Caco-2 (cell line): ENCODE data around the gene CST4. TPM values are rescaled to one million over a fixed set of nuclear protein-coding genes. Genes with fewer than 3 reads are reported as not detected.
"Not testable (repeated sequence)": the region's sequence is repeated elsewhere in the genome, so short reads cannot be mapped to it uniquely, and the experiment has no call there.

Experiments
- BruUV-seq: library from RNA; stranded (reverse); fragments of 400-500 nt; replicated peaks from 2 replicates; lab custom pipeline; 2021; lab: Mats Ljungman, UMichigan
- CTCF ChIA-PET: fragments of 300-600 bp; sonication (Branson Sonifier 250); formaldehyde crosslinking; loops from one replicate; lab custom pipeline; 2022; ENCODE audit warnings: antibody characterized with exemption; lab: Charles Lee
- POLR2A ChIA-PET: fragments of 300-600 bp; sonication (Branson Sonifier 250); formaldehyde crosslinking; loops from one replicate; lab custom pipeline; 2022; ENCODE audit warnings: antibody characterized with exemption; lab: Charles Lee
- DNase-seq, 2 experiments: peaks; one replicate each; pipeline versions ENCODE4 v3.0.0 to v3.0.0-alpha.2; 2020 to 2022
- H3K27me3 ChIP-seq: replicated peaks from 2 replicates; pipeline ENCODE4 v1.6.0; 2011; ENCODE audit warnings: low read length; ENCODE audit not compliant: control insufficient read depth, insufficient read depth
- H3K36me3 ChIP-seq: 2 replicates; pipeline ENCODE4 v1.5.1; 2011; ENCODE audit warnings: low read length; ENCODE audit not compliant: control insufficient read depth, insufficient read depth
- H3K4me1 ChIP-seq: fragments of 250-450 bp; sonication (Bioruptor Pico); 2 replicates; pipeline ENCODE4 v1.5.1; 2020; ENCODE audit warnings: mild to moderate bottlenecking
- H3K4me3 ChIP-seq: 2 replicates; pipeline ENCODE4 v1.5.1; 2011; ENCODE audit warnings: low read depth, mild to moderate bottlenecking, control low read depth, low read length
- H3K9me3 ChIP-seq: fragments of 250-450 bp; sonication (Bioruptor Pico); 2 replicates; pipeline ENCODE4 v1.5.1; 2020; ENCODE audit warnings: mild to moderate bottlenecking, moderate library complexity
- H3K27ac Mint-ChIP-seq: one replicate; pipeline ENCODE4 v1.8.0; 2022; ENCODE audit warnings: mixed read lengths; ENCODE audit not compliant: unreplicated experiment
- H3K27me3 Mint-ChIP-seq: one replicate; pipeline ENCODE4 v1.8.0; 2022; ENCODE audit warnings: mixed read lengths; ENCODE audit not compliant: insufficient read depth, unreplicated experiment
- H3K36me3 Mint-ChIP-seq: one replicate; pipeline ENCODE4 v1.8.0; 2022; ENCODE audit warnings: mild to moderate bottlenecking, mixed read lengths; ENCODE audit not compliant: insufficient read depth, unreplicated experiment
- H3K4me1 Mint-ChIP-seq: one replicate; pipeline ENCODE4 v1.8.0; 2022; ENCODE audit warnings: low read depth, mixed read lengths; ENCODE audit not compliant: unreplicated experiment
- H3K4me3 Mint-ChIP-seq: one replicate; pipeline ENCODE4 v1.8.0; 2022; ENCODE audit warnings: mild to moderate bottlenecking, moderate library complexity, mixed read lengths; ENCODE audit not compliant: unreplicated experiment
- H3K9me3 Mint-ChIP-seq: one replicate; pipeline ENCODE4 v1.8.0; 2022; ENCODE audit warnings: mixed read lengths; ENCODE audit not compliant: unreplicated experiment
- CTCF ChIP-seq, 2 experiments: fragments of 200-600 bp in 1 of 2; IDR thresholded peaks; 1 replicate in 1 of 2; 2 replicates in 1 of 2; pipeline versions ENCODE4 v1.5.1 to v1.8.0; 2011 to 2022; ENCODE audit warnings: antibody characterized with exemption in 1 of 2, control low read depth in 1 of 2, inconsistent platforms in 1 of 2, low read depth in 1 of 2, low read length in 1 of 2, mild to moderate bottlenecking in 1 of 2, moderate library complexity in 1 of 2; ENCODE audit not compliant: insufficient read depth in 1 of 2, severe bottlenecking in 1 of 2, unreplicated experiment in 1 of 2
- intact Hi-C: fragments of 100-400 bp; cut with micrococcal nuclease; formaldehyde crosslinking; loops from one replicate; pipeline ENCODE4 v1.10.0; 2022; ENCODE audit not compliant: unreplicated experiment
- total RNA-seq: library from RNA; stranded (reverse); gene quantifications from 2 replicates; pipeline ENCODE4 v1.2.3, GENCODE V29; 2022

CST4 gene
- total RNA-seq, 1 experiment from 2014 or later = 4.2 TPM

GRCh38 chr20:23636908-23637281 lies 51.9 kb downstream of the CST4 start:
- H3K4me3 ChIP-seq = peak overlapping the region; percentile 75
- DNase-seq = no peak
- Mint-ChIP-seq H3K4me3 (peak overlapping the region; percentile 94), H3K36me3 (peaks cover 34% of the 10 kb centered on the region), H3K4me1 (peaks cover 7% of the 10 kb centered on the region), H3K27ac (peak overlapping the region; percentile 91), H3K27me3 (no peaks in the 10 kb centered on the region), H3K9me3 (no peaks in the 10 kb centered on the region)
- H3K27me3 ChIP-seq = no peaks in the 10 kb centered on the region
- intact Hi-C loops = no loop called here
- H3K36me3 ChIP-seq = no peaks in the 10 kb centered on the region
- TF ChIP-seq CTCF (IDR thresholded peaks at IDR 0.05; ENCODE audit: insufficient read depth in 1 of 2, low read depth in 1 of 2, low read length in 1 of 2, severe bottlenecking in 1 of 2, unreplicated experiment in 1 of 2) = no peak
- no TSS peak for BruUV-seq
- peaks cover 34% of the 10 kb centered on the region for H3K4me1 ChIP-seq
- ChIA-PET POLR2A (no interaction called here), CTCF (interaction anchor here (2.0 kb wide), 1 partner anchor 32 kb away, joined by 8 read pairs; no protein-coding TSS in a partner anchor)
- no peaks in the 10 kb centered on the region for H3K9me3 ChIP-seq

DNA sequence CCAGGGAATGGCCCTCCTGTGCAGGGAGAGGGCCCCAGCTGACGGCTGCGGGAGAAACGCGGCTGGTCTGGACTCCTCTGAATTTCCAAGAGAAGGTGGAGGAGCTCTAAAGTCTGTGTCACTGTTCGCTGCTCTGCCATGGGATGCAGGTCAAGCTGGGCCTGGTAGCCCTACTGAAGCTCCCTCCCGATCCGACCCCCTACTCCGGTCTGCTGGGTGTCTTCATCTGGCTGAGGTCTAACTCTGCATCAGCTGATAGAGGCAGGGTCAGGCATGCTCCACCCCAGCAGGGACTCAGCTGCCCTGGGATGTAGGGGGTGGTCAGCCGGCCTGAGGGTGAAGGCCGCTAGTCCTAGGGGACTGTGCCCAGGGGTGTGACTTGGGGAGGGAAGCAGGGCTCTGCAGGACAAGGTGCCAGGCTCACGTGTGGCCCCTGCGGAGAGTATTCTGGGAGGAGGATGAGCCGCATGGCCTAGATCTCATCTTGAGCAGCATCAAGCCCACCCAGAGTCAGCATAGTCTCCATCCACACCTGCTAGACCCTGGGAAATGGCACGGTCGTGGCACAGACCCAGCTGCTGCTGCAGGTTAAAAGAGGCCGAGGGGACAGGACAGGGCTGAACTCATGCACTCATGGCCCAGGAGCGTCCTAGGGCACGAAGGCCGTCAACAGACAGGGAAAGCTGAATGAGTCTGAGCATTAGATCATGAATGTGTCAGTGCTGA lies 52.5 kb downstream of the CST4 start:
- Mint-ChIP-seq H3K27ac (peak overlapping the region; percentile 91), H3K27me3 (no peaks in the 10 kb centered on the region), H3K4me1 (peaks cover 7% of the 10 kb centered on the region), H3K4me3 (peak overlapping the region; percentile 94), H3K36me3 (peaks cover 34% of the 10 kb centered on the region), H3K9me3 (no peaks in the 10 kb centered on the region)
- intact Hi-C loops = no loop called here
- H3K27me3 ChIP-seq = no peaks in the 10 kb centered on the region
- peaks cover 34% of the 10 kb centered on the region for H3K4me1 ChIP-seq
- no peaks in the 10 kb centered on the region for H3K36me3 ChIP-seq
- TF ChIP-seq CTCF (IDR thresholded peaks at IDR 0.05; ENCODE audit: insufficient read depth in 1 of 2, low read depth in 1 of 2, low read length in 1 of 2, severe bottlenecking in 1 of 2, unreplicated experiment in 1 of 2) = no peak
- POLR2A ChIA-PET = interaction anchor here (0.6 kb wide), 1 partner anchor 25 kb away, joined by 3 read pairs; no protein-coding TSS in a partner anchor
- DNase-seq = no peak
- TSS peak; percentile 63 for BruUV-seq
- CTCF ChIA-PET = interaction anchor here (2.0 kb wide), 1 partner anchor 32 kb away, joined by 8 read pairs; no protein-coding TSS in a partner anchor
- peak overlapping the region; percentile 75 for H3K4me3 ChIP-seq
- H3K9me3 ChIP-seq = no peaks in the 10 kb centered on the region

- Mint-ChIP-seq H3K4me3 (peak overlapping the region; percentile 94), H3K36me3 (peaks cover 34% of the 10 kb centered on the region)
- H3K36me3 ChIP-seq, H3K9me3 Mint-ChIP-seq, H3K27me3 ChIP-seq, H3K27ac Mint-ChIP-seq, DNase-seq, intact Hi-C loops, H3K4me3 ChIP-seq, H3K27me3 Mint-ChIP-seq, POLR2A ChIA-PET, CTCF ChIA-PET, H3K9me3 ChIP-seq, H3K4me1 Mint-ChIP-seq, BruUV-seq: not testable (repeated sequence)
- peaks cover 34% of the 10 kb centered on the region for H3K4me1 ChIP-seq
Observed at GRCh38 chr20:23635768-23636090, 53.1 kb downstream of the CST4 start.

Other genes starting within 250 kb of the CST4 start
- gene CSTL1, start 249.4 kb downstream of the CST4 start, total RNA-seq = 0.91 and 0.93 TPM in 2 replicates
- gene CST11, start 236.2 kb downstream of the CST4 start, total RNA-seq = not detected in 2 replicates
- not detected in 2 replicates for gene CST8, start 197.9 kb downstream of the CST4 start, total RNA-seq
- gene CST9L, start 120.6 kb downstream of the CST4 start, total RNA-seq = not detected in 2 replicates
- not detected in 2 replicates for gene CST9, start 83.1 kb downstream of the CST4 start, total RNA-seq
- gene CST3, start 51.1 kb downstream of the CST4 start, total RNA-seq = 704 and 777 TPM in 2 replicates
- gene CST1, start 61.9 kb upstream of the CST4 start, total RNA-seq = 319 and 499 TPM in 2 replicates
- gene CST2, start 137.7 kb upstream of the CST4 start, total RNA-seq = not detected in 2 replicates
- gene CST5, start 190.7 kb upstream of the CST4 start, total RNA-seq = not detected in 2 replicates